WTC11 (cell line): ENCODE results near the gene NOS3. TPM values are rescaled to one million over a fixed set of nuclear protein-coding genes. Genes with fewer than 3 reads are reported as not detected.

Experiments used
- EMX1 ChIP-seq: fragments of 250-450 bp; sonication (Bioruptor Pico); IDR thresholded peaks from 2 replicates; pipeline ENCODE4 v1.8.0; 2021; ENCODE audit warnings: mild to moderate bottlenecking
- ETV6 ChIP-seq: sonication (generic); formaldehyde crosslinking; IDR thresholded peaks from 2 replicates; pipeline ENCODE4 v1.8.1; 2022; ENCODE audit warnings: mild to moderate bottlenecking, missing genetic modification reagents
- FOXJ3 ChIP-seq: sonication (generic); formaldehyde crosslinking; IDR thresholded peaks from 2 replicates; pipeline ENCODE4 v1.9.0; 2021; ENCODE audit warnings: missing genetic modification reagents, mild to moderate bottlenecking, borderline replicate concordance
- FOXK1 ChIP-seq: sonication (generic); formaldehyde crosslinking; IDR thresholded peaks from 2 replicates; pipeline ENCODE4 v1.8.0; 2022; ENCODE audit warnings: mild to moderate bottlenecking, moderate library complexity, missing genetic modification reagents
- GTF2I ChIP-seq: fragments of 250-450 bp; sonication (Bioruptor Pico); conservative IDR thresholded peaks from 2 replicates; pipeline ENCODE4 v1.4.0; 2021; ENCODE audit warnings: mild to moderate bottlenecking
- MYBL2 ChIP-seq: sonication (generic); formaldehyde crosslinking; IDR thresholded peaks from 2 replicates; pipeline ENCODE4 v1.8.1; 2023; ENCODE audit warnings: mild to moderate bottlenecking, moderate library complexity, missing genetic modification reagents
- NFATC4 ChIP-seq: fragments of 250-450 bp; sonication (Bioruptor Pico); IDR thresholded peaks from 2 replicates; pipeline ENCODE4 v1.9.0; 2021; ENCODE audit warnings: mild to moderate bottlenecking
- NFE2L1 ChIP-seq: sonication (generic); formaldehyde crosslinking; IDR thresholded peaks from 2 replicates; pipeline ENCODE4 v1.8.1; 2023; ENCODE audit warnings: missing genetic modification reagents
- ZBTB21 ChIP-seq: sonication (generic); formaldehyde crosslinking; IDR thresholded peaks from 2 replicates; pipeline ENCODE4 v1.8.1; 2023; ENCODE audit warnings: mild to moderate bottlenecking, missing genetic modification reagents, borderline replicate concordance
- ZNF263 ChIP-seq: sonication (generic); formaldehyde crosslinking; IDR thresholded peaks from 2 replicates; pipeline ENCODE4 v1.8.1; 2022; ENCODE audit warnings: low read depth, mild to moderate bottlenecking, moderate library complexity, missing genetic modification reagents
- total RNA-seq: library from RNA; stranded (reverse); gene quantifications from 3 replicates; pipeline ENCODE4 v1.2.3, GENCODE V29; 2021
- TF ChIP-seq, protein P1 (sequence below): sonication (generic); formaldehyde crosslinking; IDR thresholded peaks from 2 replicates; pipeline ENCODE4 v1.8.0; 2022; ENCODE audit warnings: mild to moderate bottlenecking, missing genetic modification reagents
- TF ChIP-seq, protein P2 (sequence below): sonication (generic); formaldehyde crosslinking; IDR thresholded peaks from 2 replicates; pipeline ENCODE4 v1.8.1; 2023; ENCODE audit warnings: mild to moderate bottlenecking, moderate library complexity, missing genetic modification reagents
- TF ChIP-seq, protein P3 (sequence below): sonication (generic); formaldehyde crosslinking; IDR thresholded peaks from 2 replicates; pipeline ENCODE4 v1.8.0; 2022; ENCODE audit warnings: missing genetic modification reagents
- TF ChIP-seq, protein P4 (sequence below): fragments of 250-450 bp; sonication (Bioruptor Pico); conservative IDR thresholded peaks from 2 replicates; pipeline ENCODE4 v1.9.0; 2021; ENCODE audit warnings: mild to moderate bottlenecking
- TF ChIP-seq, protein P5 (sequence below): sonication (generic); formaldehyde crosslinking; IDR thresholded peaks from 2 replicates; pipeline ENCODE4 v1.8.1; 2022; ENCODE audit warnings: mild to moderate bottlenecking, moderate library complexity, missing genetic modification reagents
- TF ChIP-seq, protein P6 (sequence below): sonication (generic); formaldehyde crosslinking; IDR thresholded peaks from 2 replicates; pipeline ENCODE4 v1.8.0; 2023; ENCODE audit warnings: mild to moderate bottlenecking, missing genetic modification reagents
- TF ChIP-seq, protein P7 (sequence below): sonication (generic); formaldehyde crosslinking; IDR thresholded peaks from 2 replicates; pipeline ENCODE4 v1.8.1; 2023; ENCODE audit warnings: mild to moderate bottlenecking, missing genetic modification reagents, borderline replicate concordance
- TF ChIP-seq, protein P8 (sequence below): sonication (generic); formaldehyde crosslinking; IDR thresholded peaks from 2 replicates; pipeline ENCODE4 v1.8.0; 2023; ENCODE audit warnings: missing genetic modification reagents
- TF ChIP-seq, protein P9 (sequence below): sonication (generic); formaldehyde crosslinking; IDR thresholded peaks from 2 replicates; pipeline ENCODE4 v1.8.1; 2022; ENCODE audit warnings: low read depth, mild to moderate bottlenecking, moderate library complexity, missing genetic modification reagents, borderline replicate concordance

Gene NOS3
- total RNA-seq, 1 experiment from 2014 or later, result 6.6 TPM

DNA sequence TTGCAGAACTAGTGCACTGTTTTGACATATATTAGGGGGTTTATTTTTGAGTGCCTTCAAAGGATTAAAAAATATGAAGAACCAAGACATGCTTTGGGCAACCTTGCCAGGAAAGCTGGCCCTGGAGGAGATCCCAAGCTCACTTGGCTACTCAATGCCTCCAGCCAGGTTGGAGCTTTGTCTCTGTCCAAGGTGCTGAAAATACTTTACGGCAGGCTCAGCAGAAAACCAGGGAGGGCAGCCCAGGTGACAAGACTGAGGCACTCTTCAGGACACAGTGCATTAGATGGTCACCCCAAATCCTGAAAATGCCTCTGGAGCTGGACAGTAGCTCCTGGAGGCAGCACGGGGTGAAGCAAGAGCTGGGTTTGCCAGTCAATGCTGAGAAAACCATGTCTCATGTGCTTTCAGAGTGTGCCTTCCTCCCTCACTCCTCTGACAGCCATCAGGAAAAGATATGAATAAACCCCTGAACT, 6.9 kb upstream of the NOS3 start (continued):
- TF ChIP-seq, protein P1, sequence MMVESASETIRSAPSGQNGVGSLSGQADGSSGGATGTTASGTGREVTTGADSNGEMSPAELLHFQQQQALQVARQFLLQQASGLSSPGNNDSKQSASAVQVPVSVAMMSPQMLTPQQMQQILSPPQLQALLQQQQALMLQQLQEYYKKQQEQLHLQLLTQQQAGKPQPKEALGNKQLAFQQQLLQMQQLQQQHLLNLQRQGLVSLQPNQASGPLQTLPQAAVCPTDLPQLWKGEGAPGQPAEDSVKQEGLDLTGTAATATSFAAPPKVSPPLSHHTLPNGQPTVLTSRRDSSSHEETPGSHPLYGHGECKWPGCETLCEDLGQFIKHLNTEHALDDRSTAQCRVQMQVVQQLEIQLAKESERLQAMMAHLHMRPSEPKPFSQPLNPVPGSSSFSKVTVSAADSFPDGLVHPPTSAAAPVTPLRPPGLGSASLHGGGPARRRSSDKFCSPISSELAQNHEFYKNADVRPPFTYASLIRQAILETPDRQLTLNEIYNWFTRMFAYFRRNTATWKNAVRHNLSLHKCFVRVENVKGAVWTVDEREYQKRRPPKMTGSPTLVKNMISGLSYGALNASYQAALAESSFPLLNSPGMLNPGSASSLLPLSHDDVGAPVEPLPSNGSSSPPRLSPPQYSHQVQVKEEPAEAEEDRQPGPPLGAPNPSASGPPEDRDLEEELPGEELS (CRISPR knock-in tag), result peak; percentile 76
- TF ChIP-seq NFE2L1 (CRISPR knock-in tag), result peak; percentile 45; the same call in 1 of the 2 replicates
- no peak for TF ChIP-seq ETV6 (CRISPR knock-in tag)
- TF ChIP-seq, protein P2, sequence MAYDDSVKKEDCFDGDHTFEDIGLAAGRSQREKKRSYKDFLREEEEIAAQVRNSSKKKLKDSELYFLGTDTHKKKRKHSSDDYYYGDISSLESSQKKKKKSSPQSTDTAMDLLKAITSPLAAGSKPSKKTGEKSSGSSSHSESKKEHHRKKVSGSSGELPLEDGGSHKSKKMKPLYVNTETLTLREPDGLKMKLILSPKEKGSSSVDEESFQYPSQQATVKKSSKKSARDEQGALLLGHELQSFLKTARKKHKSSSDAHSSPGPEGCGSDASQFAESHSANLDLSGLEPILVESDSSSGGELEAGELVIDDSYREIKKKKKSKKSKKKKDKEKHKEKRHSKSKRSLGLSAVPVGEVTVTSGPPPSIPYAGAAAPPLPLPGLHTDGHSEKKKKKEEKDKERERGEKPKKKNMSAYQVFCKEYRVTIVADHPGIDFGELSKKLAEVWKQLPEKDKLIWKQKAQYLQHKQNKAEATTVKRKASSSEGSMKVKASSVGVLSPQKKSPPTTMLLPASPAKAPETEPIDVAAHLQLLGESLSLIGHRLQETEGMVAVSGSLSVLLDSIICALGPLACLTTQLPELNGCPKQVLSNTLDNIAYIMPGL (CRISPR knock-in tag), result no peak
- TF ChIP-seq, protein P3, sequence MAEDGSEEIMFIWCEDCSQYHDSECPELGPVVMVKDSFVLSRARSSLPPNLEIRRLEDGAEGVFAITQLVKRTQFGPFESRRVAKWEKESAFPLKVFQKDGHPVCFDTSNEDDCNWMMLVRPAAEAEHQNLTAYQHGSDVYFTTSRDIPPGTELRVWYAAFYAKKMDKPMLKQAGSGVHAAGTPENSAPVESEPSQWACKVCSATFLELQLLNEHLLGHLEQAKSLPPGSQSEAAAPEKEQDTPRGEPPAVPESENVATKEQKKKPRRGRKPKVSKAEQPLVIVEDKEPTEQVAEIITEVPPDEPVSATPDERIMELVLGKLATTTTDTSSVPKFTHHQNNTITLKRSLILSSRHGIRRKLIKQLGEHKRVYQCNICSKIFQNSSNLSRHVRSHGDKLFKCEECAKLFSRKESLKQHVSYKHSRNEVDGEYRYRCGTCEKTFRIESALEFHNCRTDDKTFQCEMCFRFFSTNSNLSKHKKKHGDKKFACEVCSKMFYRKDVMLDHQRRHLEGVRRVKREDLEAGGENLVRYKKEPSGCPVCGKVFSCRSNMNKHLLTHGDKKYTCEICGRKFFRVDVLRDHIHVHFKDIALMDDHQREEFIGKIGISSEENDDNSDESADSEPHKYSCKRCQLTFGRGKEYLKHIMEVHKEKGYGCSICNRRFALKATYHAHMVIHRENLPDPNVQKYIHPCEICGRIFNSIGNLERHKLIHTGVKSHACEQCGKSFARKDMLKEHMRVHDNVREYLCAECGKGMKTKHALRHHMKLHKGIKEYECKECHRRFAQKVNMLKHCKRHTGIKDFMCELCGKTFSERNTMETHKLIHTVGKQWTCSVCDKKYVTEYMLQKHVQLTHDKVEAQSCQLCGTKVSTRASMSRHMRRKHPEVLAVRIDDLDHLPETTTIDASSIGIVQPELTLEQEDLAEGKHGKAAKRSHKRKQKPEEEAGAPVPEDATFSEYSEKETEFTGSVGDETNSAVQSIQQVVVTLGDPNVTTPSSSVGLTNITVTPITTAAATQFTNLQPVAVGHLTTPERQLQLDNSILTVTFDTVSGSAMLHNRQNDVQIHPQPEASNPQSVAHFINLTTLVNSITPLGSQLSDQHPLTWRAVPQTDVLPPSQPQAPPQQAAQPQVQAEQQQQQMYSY (CRISPR knock-in tag), result 0 out of 2 replicates have a peak, but pooled peaks have one; percentile 24
- TF ChIP-seq, protein P4, sequence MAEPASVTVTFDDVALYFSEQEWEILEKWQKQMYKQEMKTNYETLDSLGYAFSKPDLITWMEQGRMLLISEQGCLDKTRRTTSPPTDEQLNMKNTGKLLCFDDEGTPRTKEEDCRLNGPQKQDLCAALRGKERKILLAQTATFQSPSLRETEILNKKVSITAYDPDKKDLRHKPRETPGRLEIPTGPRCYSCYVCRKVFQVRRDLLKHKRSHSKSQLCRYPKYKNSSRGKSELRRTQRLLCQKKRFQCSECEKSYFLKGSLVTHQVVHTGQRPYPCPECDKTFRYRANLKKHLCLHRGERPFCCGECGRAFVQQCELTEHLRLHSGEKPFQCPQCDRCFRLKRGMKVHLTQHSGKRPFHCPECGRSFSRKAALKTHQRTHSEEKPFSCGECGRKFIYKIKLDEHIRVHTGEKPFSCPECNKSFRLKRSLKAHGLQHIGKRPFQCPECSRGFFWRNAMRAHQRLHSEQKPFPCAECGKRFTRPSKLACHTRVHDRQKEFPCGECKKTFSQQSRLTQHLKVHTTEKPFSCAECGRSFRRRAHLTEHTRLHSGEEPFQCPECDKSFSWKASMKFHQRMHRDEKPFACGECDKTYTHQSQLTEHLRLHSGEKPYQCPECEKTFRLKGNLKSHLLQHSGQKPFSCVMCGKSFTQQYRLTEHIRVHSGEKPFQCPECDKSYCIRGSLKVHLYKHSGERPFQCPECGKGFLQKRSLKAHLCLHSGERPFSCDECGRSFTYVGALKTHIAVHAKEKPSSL, result no peak
- TF ChIP-seq MYBL2 (CRISPR knock-in tag), result 0 out of 2 replicates have a peak, but pooled peaks have one; percentile 49
- TF ChIP-seq, protein P5, sequence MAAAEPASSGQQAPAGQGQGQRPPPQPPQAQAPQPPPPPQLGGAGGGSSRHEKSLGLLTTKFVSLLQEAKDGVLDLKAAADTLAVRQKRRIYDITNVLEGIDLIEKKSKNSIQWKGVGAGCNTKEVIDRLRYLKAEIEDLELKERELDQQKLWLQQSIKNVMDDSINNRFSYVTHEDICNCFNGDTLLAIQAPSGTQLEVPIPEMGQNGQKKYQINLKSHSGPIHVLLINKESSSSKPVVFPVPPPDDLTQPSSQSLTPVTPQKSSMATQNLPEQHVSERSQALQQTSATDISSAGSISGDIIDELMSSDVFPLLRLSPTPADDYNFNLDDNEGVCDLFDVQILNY (CRISPR knock-in tag), result no peak
- no peak for TF ChIP-seq FOXJ3 (CRISPR knock-in tag)
- TF ChIP-seq, protein P6, sequence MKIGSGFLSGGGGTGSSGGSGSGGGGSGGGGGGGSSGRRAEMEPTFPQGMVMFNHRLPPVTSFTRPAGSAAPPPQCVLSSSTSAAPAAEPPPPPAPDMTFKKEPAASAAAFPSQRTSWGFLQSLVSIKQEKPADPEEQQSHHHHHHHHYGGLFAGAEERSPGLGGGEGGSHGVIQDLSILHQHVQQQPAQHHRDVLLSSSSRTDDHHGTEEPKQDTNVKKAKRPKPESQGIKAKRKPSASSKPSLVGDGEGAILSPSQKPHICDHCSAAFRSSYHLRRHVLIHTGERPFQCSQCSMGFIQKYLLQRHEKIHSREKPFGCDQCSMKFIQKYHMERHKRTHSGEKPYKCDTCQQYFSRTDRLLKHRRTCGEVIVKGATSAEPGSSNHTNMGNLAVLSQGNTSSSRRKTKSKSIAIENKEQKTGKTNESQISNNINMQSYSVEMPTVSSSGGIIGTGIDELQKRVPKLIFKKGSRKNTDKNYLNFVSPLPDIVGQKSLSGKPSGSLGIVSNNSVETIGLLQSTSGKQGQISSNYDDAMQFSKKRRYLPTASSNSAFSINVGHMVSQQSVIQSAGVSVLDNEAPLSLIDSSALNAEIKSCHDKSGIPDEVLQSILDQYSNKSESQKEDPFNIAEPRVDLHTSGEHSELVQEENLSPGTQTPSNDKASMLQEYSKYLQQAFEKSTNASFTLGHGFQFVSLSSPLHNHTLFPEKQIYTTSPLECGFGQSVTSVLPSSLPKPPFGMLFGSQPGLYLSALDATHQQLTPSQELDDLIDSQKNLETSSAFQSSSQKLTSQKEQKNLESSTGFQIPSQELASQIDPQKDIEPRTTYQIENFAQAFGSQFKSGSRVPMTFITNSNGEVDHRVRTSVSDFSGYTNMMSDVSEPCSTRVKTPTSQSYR, result peak; percentile 48; the same call in 1 of the 2 replicates
- TF ChIP-seq, protein P7, sequence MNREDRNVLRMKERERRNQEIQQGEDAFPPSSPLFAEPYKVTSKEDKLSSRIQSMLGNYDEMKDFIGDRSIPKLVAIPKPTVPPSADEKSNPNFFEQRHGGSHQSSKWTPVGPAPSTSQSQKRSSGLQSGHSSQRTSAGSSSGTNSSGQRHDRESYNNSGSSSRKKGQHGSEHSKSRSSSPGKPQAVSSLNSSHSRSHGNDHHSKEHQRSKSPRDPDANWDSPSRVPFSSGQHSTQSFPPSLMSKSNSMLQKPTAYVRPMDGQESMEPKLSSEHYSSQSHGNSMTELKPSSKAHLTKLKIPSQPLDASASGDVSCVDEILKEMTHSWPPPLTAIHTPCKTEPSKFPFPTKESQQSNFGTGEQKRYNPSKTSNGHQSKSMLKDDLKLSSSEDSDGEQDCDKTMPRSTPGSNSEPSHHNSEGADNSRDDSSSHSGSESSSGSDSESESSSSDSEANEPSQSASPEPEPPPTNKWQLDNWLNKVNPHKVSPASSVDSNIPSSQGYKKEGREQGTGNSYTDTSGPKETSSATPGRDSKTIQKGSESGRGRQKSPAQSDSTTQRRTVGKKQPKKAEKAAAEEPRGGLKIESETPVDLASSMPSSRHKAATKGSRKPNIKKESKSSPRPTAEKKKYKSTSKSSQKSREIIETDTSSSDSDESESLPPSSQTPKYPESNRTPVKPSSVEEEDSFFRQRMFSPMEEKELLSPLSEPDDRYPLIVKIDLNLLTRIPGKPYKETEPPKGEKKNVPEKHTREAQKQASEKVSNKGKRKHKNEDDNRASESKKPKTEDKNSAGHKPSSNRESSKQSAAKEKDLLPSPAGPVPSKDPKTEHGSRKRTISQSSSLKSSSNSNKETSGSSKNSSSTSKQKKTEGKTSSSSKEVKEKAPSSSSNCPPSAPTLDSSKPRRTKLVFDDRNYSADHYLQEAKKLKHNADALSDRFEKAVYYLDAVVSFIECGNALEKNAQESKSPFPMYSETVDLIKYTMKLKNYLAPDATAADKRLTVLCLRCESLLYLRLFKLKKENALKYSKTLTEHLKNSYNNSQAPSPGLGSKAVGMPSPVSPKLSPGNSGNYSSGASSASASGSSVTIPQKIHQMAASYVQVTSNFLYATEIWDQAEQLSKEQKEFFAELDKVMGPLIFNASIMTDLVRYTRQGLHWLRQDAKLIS (CRISPR knock-in tag), result no peak
- TF ChIP-seq, protein P8, sequence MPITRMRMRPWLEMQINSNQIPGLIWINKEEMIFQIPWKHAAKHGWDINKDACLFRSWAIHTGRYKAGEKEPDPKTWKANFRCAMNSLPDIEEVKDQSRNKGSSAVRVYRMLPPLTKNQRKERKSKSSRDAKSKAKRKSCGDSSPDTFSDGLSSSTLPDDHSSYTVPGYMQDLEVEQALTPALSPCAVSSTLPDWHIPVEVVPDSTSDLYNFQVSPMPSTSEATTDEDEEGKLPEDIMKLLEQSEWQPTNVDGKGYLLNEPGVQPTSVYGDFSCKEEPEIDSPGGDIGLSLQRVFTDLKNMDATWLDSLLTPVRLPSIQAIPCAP, result no peak
- TF ChIP-seq NFATC4, result no peak
- TF ChIP-seq GTF2I (CRISPR knock-in tag), result no peak
- no peak for TF ChIP-seq EMX1 (CRISPR knock-in tag)
- peak; percentile 53; the same call in 1 of the 2 replicates for TF ChIP-seq FOXK1 (CRISPR knock-in tag)
- no peak for TF ChIP-seq ZBTB21 (CRISPR knock-in tag)
- TF ChIP-seq, protein P9, sequence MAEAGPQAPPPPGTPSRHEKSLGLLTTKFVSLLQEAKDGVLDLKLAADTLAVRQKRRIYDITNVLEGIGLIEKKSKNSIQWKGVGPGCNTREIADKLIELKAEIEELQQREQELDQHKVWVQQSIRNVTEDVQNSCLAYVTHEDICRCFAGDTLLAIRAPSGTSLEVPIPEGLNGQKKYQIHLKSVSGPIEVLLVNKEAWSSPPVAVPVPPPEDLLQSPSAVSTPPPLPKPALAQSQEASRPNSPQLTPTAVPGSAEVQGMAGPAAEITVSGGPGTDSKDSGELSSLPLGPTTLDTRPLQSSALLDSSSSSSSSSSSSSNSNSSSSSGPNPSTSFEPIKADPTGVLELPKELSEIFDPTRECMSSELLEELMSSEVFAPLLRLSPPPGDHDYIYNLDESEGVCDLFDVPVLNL (CRISPR knock-in tag), result peak; percentile 38; the same call in 1 of the 2 replicates
- no peak for TF ChIP-seq ZNF263 (CRISPR knock-in tag)
